MV-4-11 (cell line): Measurements from ENCODE around the gene PTPRN2.

Source experiments
- DNase-seq: peaks from one replicate; lab custom pipeline; 2025; lab: John Stamatoyannopoulos, UW

Gene PTPRN2

GRCh38 chr7:158489462-158490155 lies 98.0 kb downstream of the PTPRN2 start:
- no peak for DNase-seq

- no peak for DNase-seq
These were observed 99.2 kb downstream of the PTPRN2 start for GRCh38 chr7:158488181-158488971.

- DNase-seq: no peak
These were observed 99.9 kb downstream of the PTPRN2 start for GRCh38 chr7:158487631-158488151.

GRCh38 chr7:158486919-158487318 lies 100.7 kb downstream of the PTPRN2 start:
- no peak for DNase-seq

DNA sequence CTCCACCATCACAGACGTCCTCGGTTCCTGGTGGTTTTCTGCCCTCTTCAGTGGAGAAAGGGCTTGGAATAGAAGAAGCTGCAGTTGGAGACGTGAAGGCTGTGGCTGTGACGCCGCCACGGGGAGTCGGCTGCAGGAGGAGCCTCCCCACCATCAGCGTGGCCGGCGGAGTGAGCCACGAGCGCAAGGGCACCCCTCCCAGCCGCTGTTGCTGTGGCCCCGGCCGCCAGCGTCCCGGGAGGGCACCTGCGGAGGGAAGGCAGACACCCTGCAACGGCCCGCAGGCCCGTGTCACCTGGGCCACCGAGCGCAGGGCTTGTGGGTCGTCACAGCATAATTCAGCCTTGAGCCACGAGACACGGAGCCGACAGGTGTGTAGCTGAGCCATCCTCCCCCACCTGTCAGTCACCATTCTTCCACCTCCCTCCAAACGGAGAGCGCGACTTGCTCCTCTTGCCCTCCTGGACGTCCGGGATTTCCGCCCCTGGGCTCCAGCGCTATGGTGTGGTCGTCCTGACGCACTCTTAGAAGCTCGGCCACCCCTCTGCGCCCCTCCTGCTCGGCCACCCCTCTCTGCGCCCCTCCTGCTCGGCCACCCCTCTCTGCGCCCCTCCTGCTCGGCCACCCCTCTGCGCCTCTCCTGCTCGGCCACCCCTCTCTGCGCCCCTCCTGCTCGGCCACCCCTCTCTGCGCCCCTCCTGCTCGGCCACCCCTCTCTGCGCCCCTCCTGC lies 102.7 kb downstream of the PTPRN2 start:
- DNase-seq: no peak

GRCh38 chr7:158482480-158482879 lies 105.1 kb downstream of the PTPRN2 start:
- no peak for DNase-seq

DNA sequence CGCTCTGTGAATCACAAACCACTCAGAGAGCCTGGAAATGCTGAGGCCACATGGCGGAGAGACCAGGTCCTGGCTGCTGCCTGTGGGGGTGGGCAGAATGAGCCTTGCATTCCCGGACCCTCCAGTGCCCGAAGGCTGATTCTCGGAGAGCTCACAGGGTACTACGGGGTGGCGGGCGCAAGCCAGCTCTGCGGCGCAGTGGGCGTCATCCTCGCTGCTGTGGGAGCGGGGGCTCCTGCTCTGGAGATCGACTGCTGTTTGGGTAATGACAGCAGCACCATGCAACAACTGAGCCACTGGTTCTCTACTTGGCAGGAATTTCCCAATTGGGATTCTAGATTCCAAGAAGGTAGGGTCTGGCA lies 108.0 kb downstream of the PTPRN2 start:
- DNase-seq: no peak

DNA sequence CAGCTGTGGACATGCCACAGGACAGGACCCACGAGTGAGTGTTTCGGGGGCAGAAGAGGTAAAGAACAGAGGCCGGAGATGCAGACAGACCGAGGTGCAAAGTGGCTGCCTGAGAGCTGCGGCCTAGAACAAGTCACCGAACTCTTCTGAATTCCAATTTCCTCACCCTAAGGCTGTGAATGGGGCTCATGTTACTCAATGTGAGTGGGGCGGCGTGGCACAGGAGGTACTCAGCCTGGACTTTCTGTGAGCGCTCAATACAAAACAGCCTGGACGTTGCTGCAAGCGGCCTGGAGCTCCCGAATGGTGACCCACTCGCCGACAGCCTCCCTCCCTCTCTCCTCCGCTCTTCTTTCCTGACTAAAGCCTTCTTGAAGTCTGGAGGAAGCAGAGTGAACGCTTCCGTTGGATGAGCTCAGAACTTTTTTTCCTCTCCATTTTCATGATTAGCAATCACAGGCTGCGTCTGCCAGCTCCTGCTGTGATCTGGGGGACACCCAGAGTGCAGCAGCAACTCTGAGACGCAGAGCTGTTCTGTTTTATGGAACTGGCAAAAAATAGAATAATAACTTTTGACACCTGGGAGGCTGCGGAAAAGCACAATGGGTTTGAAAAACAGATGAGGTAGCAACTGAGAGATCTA lies 108.5 kb downstream of the PTPRN2 start:
- DNase-seq: no peak

GRCh38 chr7:158477866-158478265 lies 109.8 kb downstream of the PTPRN2 start:
- no peak for DNase-seq

DNA sequence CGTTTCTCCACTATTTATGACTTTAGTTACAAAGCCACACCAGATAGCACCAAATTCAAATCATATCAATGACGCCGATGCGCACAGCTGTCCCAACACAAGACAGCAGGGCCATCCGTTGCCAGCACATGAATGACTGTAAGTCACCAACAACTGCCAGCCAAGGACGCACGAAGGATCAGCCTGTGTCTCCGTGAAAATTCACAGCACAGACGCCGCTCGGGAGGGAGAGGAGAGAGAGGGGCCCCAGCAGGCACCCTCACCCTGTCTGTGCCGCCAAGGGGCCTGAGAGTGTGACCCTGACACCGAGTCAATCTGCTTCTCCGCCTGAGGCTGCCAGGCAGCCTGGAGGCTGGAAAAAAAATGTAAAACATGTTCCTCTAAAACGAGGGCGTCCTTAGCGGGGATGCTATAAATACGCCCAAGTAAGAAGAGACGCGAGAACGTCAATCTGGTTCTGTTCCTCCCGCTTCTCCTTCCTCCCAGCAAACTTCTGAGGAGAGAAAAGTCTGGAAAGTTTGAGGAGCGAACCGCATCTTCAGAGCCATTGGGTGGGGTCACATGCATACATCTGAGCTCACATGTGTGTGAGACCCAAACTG lies 111.2 kb downstream of the PTPRN2 start:
- no peak for DNase-seq

DNA sequence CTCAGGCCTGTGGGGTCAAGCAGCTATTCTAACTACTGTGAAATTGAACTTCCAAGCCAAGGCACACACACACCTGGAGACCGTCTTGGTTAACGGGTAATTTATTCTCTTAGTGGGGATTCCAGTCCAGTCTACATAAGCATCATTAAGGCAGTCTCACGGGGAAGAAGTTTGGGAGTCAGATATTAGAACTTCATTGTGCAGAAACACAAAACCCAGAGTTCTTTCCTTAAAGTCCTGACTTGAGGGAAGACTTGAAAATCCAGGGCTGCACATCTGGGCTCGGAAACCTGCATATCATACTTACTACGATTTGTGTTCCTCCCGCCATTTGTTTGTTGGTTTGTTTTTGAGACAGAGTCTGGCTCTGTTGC lies 112.0 kb downstream of the PTPRN2 start:
- no peak for DNase-seq

- no peak for DNase-seq
These were observed 112.5 kb downstream of the PTPRN2 start for GRCh38 chr7:158475036-158475678.

DNA sequence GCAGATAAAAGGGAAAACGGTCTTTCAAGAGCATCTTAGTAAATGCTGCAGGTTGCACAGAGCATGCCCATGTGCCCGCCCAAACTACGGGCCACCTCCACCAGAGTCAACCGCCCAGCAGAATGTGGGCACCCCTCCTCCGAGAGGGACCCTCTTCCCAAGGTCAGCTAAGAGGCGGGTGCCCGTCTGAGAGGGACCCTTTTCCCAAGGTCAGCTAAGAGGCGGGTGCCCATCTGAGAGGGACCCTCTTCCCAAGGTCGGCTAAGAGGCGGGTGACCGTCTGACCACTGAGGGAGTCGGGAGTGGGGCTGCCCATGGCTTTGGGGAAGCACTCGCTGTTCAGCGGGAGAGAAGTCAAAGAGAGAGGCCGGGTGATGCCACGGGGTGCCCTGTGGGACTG lies 113.1 kb downstream of the PTPRN2 start:
- no peak for DNase-seq

DNA sequence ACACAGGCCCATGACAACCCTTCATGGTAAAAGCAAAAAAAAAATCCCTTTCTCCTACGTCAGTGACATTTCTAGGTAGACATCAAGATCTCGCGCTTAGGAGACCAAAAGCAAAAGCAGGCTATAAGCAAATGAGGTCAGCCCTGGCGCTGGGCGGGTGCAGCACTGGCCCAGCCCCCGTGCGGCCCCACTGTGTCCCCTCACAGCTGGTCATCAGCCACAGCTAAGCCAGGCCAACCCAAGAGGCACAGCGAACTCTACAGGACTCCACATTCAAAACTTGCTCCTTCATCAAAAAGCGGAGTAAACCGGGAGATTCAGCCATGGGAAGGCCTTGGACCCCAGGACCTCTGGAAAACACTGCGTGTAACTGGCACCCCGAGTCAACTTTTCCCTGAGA lies 113.7 kb downstream of the PTPRN2 start:
- no peak for DNase-seq

DNA sequence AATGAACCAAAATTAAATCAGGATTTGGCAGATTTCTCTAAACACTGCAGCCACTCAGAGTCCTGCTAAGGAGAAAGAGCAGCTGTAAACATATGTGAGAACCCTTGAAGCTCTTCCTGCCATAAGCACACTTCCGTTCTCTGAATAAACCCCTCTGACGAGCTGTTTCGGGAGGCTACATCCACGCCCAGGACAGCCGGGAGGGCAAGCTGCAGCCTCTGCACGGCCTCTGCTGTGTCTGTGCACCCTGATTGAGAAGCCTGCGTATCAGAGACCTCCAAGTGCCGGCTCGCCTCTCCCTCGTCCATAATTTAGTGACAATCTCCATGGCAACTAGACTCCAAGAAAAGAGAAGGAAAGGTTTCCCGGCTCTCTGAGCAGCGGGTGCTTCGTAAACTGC lies 114.4 kb downstream of the PTPRN2 start:
- DNase-seq: peak; percentile 2

DNA sequence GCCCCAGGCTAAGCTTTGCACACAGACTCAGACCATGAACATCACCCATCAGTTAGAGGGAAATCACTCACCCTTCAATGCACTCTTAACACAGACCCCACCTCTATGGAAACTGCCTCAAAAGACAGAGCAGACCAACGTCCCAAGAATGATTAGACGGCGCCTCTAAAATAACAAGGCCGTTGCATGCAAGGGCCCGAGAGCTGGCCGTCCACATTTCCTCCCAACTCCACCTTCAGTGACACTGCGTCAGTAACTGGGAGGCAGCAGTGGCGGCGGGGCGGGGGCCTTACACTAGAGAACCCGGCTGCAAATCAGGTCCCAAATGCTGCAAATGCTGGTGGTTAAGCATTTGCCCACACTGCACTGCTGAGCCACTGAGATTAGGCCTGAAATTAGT lies 115.0 kb downstream of the PTPRN2 start:
- DNase-seq: no peak

- no peak for DNase-seq
These were observed 115.9 kb downstream of the PTPRN2 start for GRCh38 chr7:158471716-158472115.

DNA sequence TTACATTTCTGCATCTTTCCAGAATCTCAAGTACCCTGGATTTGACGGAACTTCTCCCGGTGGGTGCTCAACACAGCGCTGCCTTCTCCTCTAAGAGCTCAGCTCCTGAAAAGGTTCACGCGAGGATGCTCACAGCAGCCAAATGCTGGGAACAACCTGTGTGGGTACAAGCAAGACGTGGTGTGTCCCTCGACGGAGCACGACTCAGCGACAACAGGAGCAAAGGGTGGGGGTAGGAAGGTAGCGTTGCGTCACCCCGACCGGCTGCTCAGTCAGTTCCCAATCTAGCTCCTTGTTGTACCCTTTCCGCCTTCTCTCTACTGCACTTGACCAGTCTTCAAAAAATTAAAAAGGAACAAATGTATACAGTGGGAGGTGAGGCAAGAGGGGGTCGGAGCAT lies 117.3 kb downstream of the PTPRN2 start:
- DNase-seq: peak; percentile 30

DNA sequence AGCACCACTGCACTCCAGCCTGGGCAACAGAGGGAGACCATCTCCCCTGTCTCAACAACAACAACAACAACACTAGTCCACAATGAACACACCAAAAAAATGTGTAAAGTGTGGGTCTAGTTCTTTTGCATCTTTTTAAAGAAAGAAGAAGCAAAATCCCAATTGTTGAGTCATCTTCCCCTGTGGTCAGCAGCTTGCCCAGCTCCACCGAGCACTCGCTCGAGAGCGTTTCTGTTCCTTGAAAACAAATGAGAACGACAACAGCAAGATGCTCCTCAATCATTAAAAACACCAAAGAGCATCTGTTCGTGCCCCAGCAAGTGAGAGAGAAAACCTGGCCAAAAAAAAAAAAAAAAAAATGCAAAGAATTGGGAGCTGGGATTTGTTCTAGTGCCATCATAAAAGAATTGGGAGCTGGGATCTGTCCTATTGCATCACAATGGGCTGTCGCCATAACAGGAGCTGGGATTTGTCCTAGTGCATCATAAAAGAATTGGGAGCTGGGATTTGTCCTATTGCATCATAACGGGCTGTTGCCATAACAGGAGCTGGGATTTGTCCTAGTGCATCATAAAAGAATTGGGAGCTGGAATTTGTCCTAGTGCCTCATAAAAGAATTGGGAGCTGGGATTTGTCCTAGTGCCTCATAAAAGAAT lies 118.1 kb downstream of the PTPRN2 start:
- DNase-seq: peak; percentile 88

GRCh38 chr7:158468700-158469296 lies 118.8 kb downstream of the PTPRN2 start:
- DNase-seq: no peak
